ENCODE measurements around the gene KLHL26.

GRCh38 chr19:18587962-18588610 is 48.7 kb upstream of the KLHL26 start:
- TF ChIP-seq, protein P1, sequence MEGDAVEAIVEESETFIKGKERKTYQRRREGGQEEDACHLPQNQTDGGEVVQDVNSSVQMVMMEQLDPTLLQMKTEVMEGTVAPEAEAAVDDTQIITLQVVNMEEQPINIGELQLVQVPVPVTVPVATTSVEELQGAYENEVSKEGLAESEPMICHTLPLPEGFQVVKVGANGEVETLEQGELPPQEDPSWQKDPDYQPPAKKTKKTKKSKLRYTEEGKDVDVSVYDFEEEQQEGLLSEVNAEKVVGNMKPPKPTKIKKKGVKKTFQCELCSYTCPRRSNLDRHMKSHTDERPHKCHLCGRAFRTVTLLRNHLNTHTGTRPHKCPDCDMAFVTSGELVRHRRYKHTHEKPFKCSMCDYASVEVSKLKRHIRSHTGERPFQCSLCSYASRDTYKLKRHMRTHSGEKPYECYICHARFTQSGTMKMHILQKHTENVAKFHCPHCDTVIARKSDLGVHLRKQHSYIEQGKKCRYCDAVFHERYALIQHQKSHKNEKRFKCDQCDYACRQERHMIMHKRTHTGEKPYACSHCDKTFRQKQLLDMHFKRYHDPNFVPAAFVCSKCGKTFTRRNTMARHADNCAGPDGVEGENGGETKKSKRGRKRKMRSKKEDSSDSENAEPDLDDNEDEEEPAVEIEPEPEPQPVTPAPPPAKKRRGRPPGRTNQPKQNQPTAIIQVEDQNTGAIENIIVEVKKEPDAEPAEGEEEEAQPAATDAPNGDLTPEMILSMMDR (IDR thresholded peaks at IDR 0.05), result no peak
- TF ChIP-seq POLR2A (IDR thresholded peaks at IDR 0.05), result no peak
